ENCODE data around the gene MBLAC1.

- no peak for TF ChIP-seq POLR2A (IDR thresholded peaks at IDR 0.05)
- no peak for TF ChIP-seq CTCF (IDR thresholded peaks at IDR 0.05)
- TF ChIP-seq EP300 (IDR thresholded peaks at IDR 0.05), result no peak
- no peak for TF ChIP-seq POLR2AphosphoS5 (IDR thresholded peaks at IDR 0.05)
Measured at GRCh38 chr7:100090527-100091410, 36.0 kb upstream of the MBLAC1 start.
